ENCODE measurements around the gene GPR162.

GPR162 gene

GRCh38 chr12:6849976-6850560, 28.4 kb downstream of the GPR162 start:
- Histone ChIP-seq H3K4me3 (peak overlapping the region in 9 of 10 experiments; percentile 65 to 80 (median 71); a peak in 17 of 20 replicates), H3K27me3 (no peaks in the 10 kb centered on the region), H4K20me1 (peaks cover 0 to 30% (median 19%) of the 10 kb centered on the region in 11 experiments; a peak in 14 of 22 replicates), H3K27ac (peak overlapping the region in 9 of 11 experiments; percentile 78 to 91 (median 89); a peak in 10 of 22 replicates), H3K9me3 (replicated peaks in 1 of 11) (no peaks in the 10 kb centered on the region), H3K36me3 (peaks cover under 1 to 66% (median 54%) of the 10 kb centered on the region in 11 experiments; a peak in 20 of 22 replicates), H3K9ac (peak overlapping the region in 10 of 11 experiments; percentile 76 to 92 (median 85); a peak in 20 of 22 replicates), H3K4me1 (peaks cover 35 to 54% (median 43%) of the 10 kb centered on the region in 10 experiments), H3K4me2 (peak overlapping the region; percentile 87 to 100 (median 99))
- TF ChIP-seq Cebpa-rat (IDR thresholded peaks at IDR 0.05): no peak

GRCh38 chr12:6850796-6851152, 29.2 kb downstream of the GPR162 start:
- H3K4me1 ChIP-seq: peaks cover 35 to 54% (median 43%) of the 10 kb centered on the region in 10 experiments
- peak overlapping the region; percentile 33 to 92 (median 85); a peak in 21 of 22 replicates for H3K9ac ChIP-seq
- no peaks in the 10 kb centered on the region for H3K9me3 ChIP-seq (replicated peaks in 1 of 11)
- no peaks in the 10 kb centered on the region for H3K27me3 ChIP-seq
- H3K27ac ChIP-seq: peak overlapping the region in 10 of 11 experiments; percentile 68 to 91 (median 87); a peak in 18 of 22 replicates
- peak overlapping the region; percentile 87 to 100 (median 99) for H3K4me2 ChIP-seq
- H4K20me1 ChIP-seq: peaks cover 0 to 37% (median 22%) of the 10 kb centered on the region in 11 experiments; a peak in 14 of 22 replicates
- H3K36me3 ChIP-seq: peaks cover 8 to 67% (median 56%) of the 10 kb centered on the region in 11 experiments; a peak in 21 of 22 replicates
- TF ChIP-seq Cebpa-rat (IDR thresholded peaks at IDR 0.05): no peak
- peak overlapping the region; percentile 65 to 80 (median 70) for H3K4me3 ChIP-seq

- peak within 1 kb of the TSS; percentile 65 to 80 (median 70) for H3K4me3 ChIP-seq
- peak within 1 kb of the TSS; percentile 57 to 91 (median 85); a peak in 21 of 22 replicates for H3K27ac ChIP-seq
- peaks cover 35 to 53% (median 40%) of the 10 kb centered on the region in 10 experiments for H3K4me1 ChIP-seq
- no peaks in the 10 kb centered on the region for H3K27me3 ChIP-seq
- no peak for TF ChIP-seq Cebpa-rat (IDR thresholded peaks at IDR 0.05)
- H3K4me2 ChIP-seq: peak within 1 kb of the TSS; percentile 87 to 100 (median 99)
- H3K9ac ChIP-seq: peak within 1 kb of the TSS; percentile 76 to 92 (median 85)
- H3K36me3 ChIP-seq: peaks cover 13 to 68% (median 57%) of the 10 kb centered on the region in 11 experiments
- no peaks in the 10 kb centered on the region for H3K9me3 ChIP-seq (replicated peaks in 1 of 11)
- peaks cover 0 to 43% (median 20%) of the 10 kb centered on the region in 11 experiments; a peak in 14 of 22 replicates for H4K20me1 ChIP-seq
Measured at GRCh38 chr12:6851153-6851920, 29.7 kb downstream of the GPR162 start, which contains the start of gene CDCA3. Gene CDCA3 (minus strand): TSS chr12:6851286. CDS start chr12:6850952, 334 bp downstream.

- Histone ChIP-seq H3K4me2 (peak within 1 kb of the TSS; percentile 94 to 100 (median 99)), H3K27ac (peak within 1 kb of the TSS; percentile 57 to 91 (median 85); a peak in 21 of 22 replicates), H4K20me1 (peaks cover 0 to 39% (median 19%) of the 10 kb centered on the region in 11 experiments; a peak in 14 of 22 replicates), H3K9ac (peak within 1 kb of the TSS; percentile 76 to 92 (median 85)), H3K4me3 (peak within 1 kb of the TSS; percentile 65 to 80 (median 70)), H3K36me3 (peaks cover 21 to 68% (median 57%) of the 10 kb centered on the region in 11 experiments), H3K4me1 (peaks cover 34 to 45% (median 39%) of the 10 kb centered on the region in 10 experiments), H3K27me3 (no peaks in the 10 kb centered on the region), H3K9me3 (replicated peaks in 1 of 11) (no peaks in the 10 kb centered on the region)
- TF ChIP-seq Cebpa-rat (IDR thresholded peaks at IDR 0.05): no peak
Measured at GRCh38 chr12:6851921-6852650, 30.5 kb downstream of the GPR162 start, which contains the start of gene USP5. Gene USP5 (plus strand): TSS chr12:6852150. CDS start chr12:6852180, 30 bp downstream.

- Histone ChIP-seq H3K4me1 (peaks cover 34 to 42% (median 38%) of the 10 kb centered on the region in 10 experiments), H4K20me1 (peaks cover 0 to 36% (median 19%) of the 10 kb centered on the region in 11 experiments; a peak in 11 of 22 replicates), H3K9ac (peak overlapping the region; percentile 75 to 92 (median 85)), H3K27ac (peak overlapping the region in 10 of 11 experiments; percentile 39 to 91 (median 84); a peak in 20 of 22 replicates), H3K4me2 (peak overlapping the region; percentile 87 to 99 (median 94)), H3K4me3 (peak overlapping the region; percentile 65 to 80 (median 70)), H3K27me3 (no peaks in the 10 kb centered on the region), H3K9me3 (replicated peaks in 1 of 11) (no peaks in the 10 kb centered on the region), H3K36me3 (peaks cover 28 to 68% (median 57%) of the 10 kb centered on the region in 11 experiments)
- no peak for TF ChIP-seq Cebpa-rat (IDR thresholded peaks at IDR 0.05)
Measured at GRCh38 chr12:6852651-6853354, 31.2 kb downstream of the GPR162 start.

- Histone ChIP-seq H3K9me3 (replicated peaks in 1 of 11) (no peaks in the 10 kb centered on the region), H3K4me1 (peaks cover 34 to 41% (median 38%) of the 10 kb centered on the region in 10 experiments), H4K20me1 (peaks cover 0 to 36% (median 19%) of the 10 kb centered on the region in 11 experiments; a peak in 11 of 22 replicates), H3K36me3 (peaks cover 36 to 68% (median 57%) of the 10 kb centered on the region in 11 experiments), H3K4me3 (peak overlapping the region in 9 of 10 experiments; percentile 65 to 80 (median 71); a peak in 14 of 20 replicates), H3K4me2 (peak overlapping the region; percentile 87 to 99 (median 94)), H3K27me3 (no peaks in the 10 kb centered on the region), H3K9ac (peak overlapping the region; percentile 75 to 92 (median 85)), H3K27ac (peak overlapping the region in 9 of 11 experiments; percentile 39 to 91 (median 85); a peak in 17 of 22 replicates)
- no peak for TF ChIP-seq Cebpa-rat (IDR thresholded peaks at IDR 0.05)
Measured at GRCh38 chr12:6853626-6854025, 32.0 kb downstream of the GPR162 start.

- H3K9ac ChIP-seq: peak overlapping the region; percentile 75 to 92 (median 85); a peak in 17 of 22 replicates
- H3K27ac ChIP-seq: peak overlapping the region in 3 of 11 experiments; percentile 83 to 91 (median 85); a peak in 3 of 22 replicates
- no peak overlapping the region; a peak in 1 of 20 replicates for H3K4me3 ChIP-seq
- peaks cover 40 to 68% (median 57%) of the 10 kb centered on the region in 11 experiments for H3K36me3 ChIP-seq
- no peaks in the 10 kb centered on the region for H3K9me3 ChIP-seq (replicated peaks in 1 of 11)
- H3K4me2 ChIP-seq: peak overlapping the region; percentile 87 to 99 (median 94)
- H3K27me3 ChIP-seq: no peaks in the 10 kb centered on the region
- H3K4me1 ChIP-seq: peaks cover 34 to 37% (median 36%) of the 10 kb centered on the region in 10 experiments
- H4K20me1 ChIP-seq: peaks cover 0 to 36% (median 19%) of the 10 kb centered on the region in 11 experiments; a peak in 11 of 22 replicates
- TF ChIP-seq Cebpa-rat (IDR thresholded peaks at IDR 0.05): no peak
Measured at GRCh38 chr12:6854036-6854435, 32.4 kb downstream of the GPR162 start.
